ENCODE measurements around the gene CNN3. TPM values are rescaled to one million over a fixed set of nuclear protein-coding genes. Genes with fewer than 3 reads are reported as not detected.

The CNN3 gene
- total and polyA plus RNA-seq, 4 donors = 43.9 to 87.4 (median 69.6) TPM

- Histone ChIP-seq H3K4me1 (ENCODE audit: control insufficient read depth in 4 of 4, insufficient read depth in 4 of 4, low read length in 3 of 4) (peaks cover 0 to 28% (median 10%) of the 10 kb centered on the region in 4 donors), H3K36me3 (ENCODE audit: control insufficient read depth in 4 of 4, insufficient read depth in 3 of 4, low read depth in 1 of 4, low read length in 3 of 4) (no peaks in the 10 kb centered on the region), H3K27ac (ENCODE audit: low read depth in 1 of 2, low read length in 2 of 2) (no peak overlapping the region), H3K27me3 (ENCODE audit: control insufficient read depth in 4 of 4, insufficient read depth in 4 of 4, low read length in 3 of 4) (no peaks in the 10 kb centered on the region), H3K4me3 (ENCODE audit: low read depth in 1 of 3, low read length in 3 of 3) (no peak overlapping the region), H3K9me3 (ENCODE audit: control insufficient read depth in 4 of 4, low read length in 3 of 4) (no peaks in the 10 kb centered on the region), H3K9ac (ENCODE audit: low read depth in 1 of 2, low read length in 2 of 2) (no peak overlapping the region)
- no peak for TF ChIP-seq HNF4G (IDR thresholded peaks at IDR 0.05)
- no peak for TF ChIP-seq MAX (IDR thresholded peaks at IDR 0.05)
- TF ChIP-seq FOXA2 (IDR thresholded peaks at IDR 0.05) = no peak
- WGBS = 95% methylated on average over 3 of the region's 3 CpGs
- no peak for DNase-seq (ENCODE audit: low spot score)
These were observed 13.8 kb upstream of the CNN3 start for GRCh38 chr1:94940738-94941137.

GRCh38 chr1:94937820-94938219 is 10.9 kb upstream of the CNN3 start:
- no peak for DNase-seq (ENCODE audit: low spot score)
- Histone ChIP-seq H3K4me1 (ENCODE audit: control insufficient read depth in 4 of 4, insufficient read depth in 4 of 4, low read length in 3 of 4) (peaks cover 0 to 24% (median 10%) of the 10 kb centered on the region in 4 donors), H3K27ac (ENCODE audit: low read depth in 1 of 2, low read length in 2 of 2) (no peak overlapping the region), H3K9ac (ENCODE audit: low read depth in 1 of 2, low read length in 2 of 2) (no peak overlapping the region), H3K9me3 (ENCODE audit: control insufficient read depth in 4 of 4, low read length in 3 of 4) (no peaks in the 10 kb centered on the region), H3K4me3 (ENCODE audit: low read depth in 1 of 3, low read length in 3 of 3) (no peak overlapping the region), H3K36me3 (ENCODE audit: control insufficient read depth in 4 of 4, insufficient read depth in 3 of 4, low read depth in 1 of 4, low read length in 3 of 4) (peaks cover 0 to 7% (median 1%) of the 10 kb centered on the region in 4 donors), H3K27me3 (ENCODE audit: control insufficient read depth in 4 of 4, insufficient read depth in 4 of 4, low read length in 3 of 4) (no peaks in the 10 kb centered on the region)
- TF ChIP-seq FOXA1 (IDR thresholded peaks at IDR 0.05) = no peak
- no peak for TF ChIP-seq CTCF (IDR thresholded peaks at IDR 0.05; ENCODE audit: low read depth, low read length, missing input control)
- TF ChIP-seq ZBTB33 (IDR thresholded peaks at IDR 0.05) = no peak
- 69% methylated on average over 1 of the region's 1 CpG for WGBS

- H3K9ac ChIP-seq (ENCODE audit: low read depth in 1 of 2, low read length in 2 of 2) = no peak overlapping the region
- TF ChIP-seq ZBTB33 (IDR thresholded peaks at IDR 0.05) = no peak
- TF ChIP-seq CTCF (IDR thresholded peaks at IDR 0.05; ENCODE audit: low read depth, low read length, missing input control) = no peak
- TF ChIP-seq EGR1 (IDR thresholded peaks at IDR 0.05; ENCODE audit: low read depth in 2 of 2) = no peak
- no peaks in the 10 kb centered on the region for H3K27me3 ChIP-seq (ENCODE audit: control insufficient read depth in 4 of 4, insufficient read depth in 4 of 4, low read length in 3 of 4)
- no peak for DNase-seq (ENCODE audit: low spot score)
- H3K4me1 ChIP-seq (ENCODE audit: control insufficient read depth in 4 of 4, insufficient read depth in 4 of 4, low read length in 3 of 4) = peaks cover 0 to 17% (median 5%) of the 10 kb centered on the region in 4 donors
- peaks cover 0 to 7% (median 4%) of the 10 kb centered on the region in 4 donors for H3K36me3 ChIP-seq (ENCODE audit: control insufficient read depth in 4 of 4, insufficient read depth in 3 of 4, low read depth in 1 of 4, low read length in 3 of 4)
- H3K9me3 ChIP-seq (ENCODE audit: control insufficient read depth in 4 of 4, low read length in 3 of 4) = no peaks in the 10 kb centered on the region
- H3K4me3 ChIP-seq (ENCODE audit: low read depth in 1 of 3, low read length in 3 of 3) = no peak overlapping the region
- no peak overlapping the region for H3K27ac ChIP-seq (ENCODE audit: low read depth in 1 of 2, low read length in 2 of 2)
- 85% methylated on average over 5 of the region's 5 CpGs for WGBS
These were observed 10.1 kb upstream of the CNN3 start for GRCh38 chr1:94936861-94937620.

Data from liver (tissue), 9 donors.